ENCODE results near the gene EML6.

EML6 gene

DNA sequence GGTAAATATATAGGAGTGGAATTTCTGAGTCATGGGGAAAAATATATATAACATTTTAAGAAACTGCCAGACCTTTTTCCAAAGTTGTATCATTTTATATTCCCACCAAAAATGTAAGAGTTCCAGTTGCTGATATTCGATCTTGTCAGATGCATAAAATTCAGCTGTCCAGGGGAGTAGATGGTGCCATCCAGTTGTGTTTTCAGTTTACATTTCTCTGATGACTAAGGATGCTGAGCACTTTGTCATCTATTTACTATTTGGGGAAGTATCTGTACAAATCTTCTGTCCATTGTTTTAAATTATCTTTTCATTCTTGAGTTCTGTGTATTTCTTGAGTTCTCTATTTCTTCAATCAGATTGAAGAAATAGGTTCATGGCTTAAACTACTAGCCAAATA lies 200.7 kb downstream of the EML6 start:
- no peak overlapping the region for H3K4me3 ChIP-seq (ENCODE audit: low read length)
- no peak overlapping the region for H2AFZ ChIP-seq (ENCODE audit: low read depth, low read length)
- peaks cover 7% of the 10 kb centered on the region for H3K4me1 ChIP-seq (ENCODE audit: low read length)
- TF ChIP-seq, protein P1, sequence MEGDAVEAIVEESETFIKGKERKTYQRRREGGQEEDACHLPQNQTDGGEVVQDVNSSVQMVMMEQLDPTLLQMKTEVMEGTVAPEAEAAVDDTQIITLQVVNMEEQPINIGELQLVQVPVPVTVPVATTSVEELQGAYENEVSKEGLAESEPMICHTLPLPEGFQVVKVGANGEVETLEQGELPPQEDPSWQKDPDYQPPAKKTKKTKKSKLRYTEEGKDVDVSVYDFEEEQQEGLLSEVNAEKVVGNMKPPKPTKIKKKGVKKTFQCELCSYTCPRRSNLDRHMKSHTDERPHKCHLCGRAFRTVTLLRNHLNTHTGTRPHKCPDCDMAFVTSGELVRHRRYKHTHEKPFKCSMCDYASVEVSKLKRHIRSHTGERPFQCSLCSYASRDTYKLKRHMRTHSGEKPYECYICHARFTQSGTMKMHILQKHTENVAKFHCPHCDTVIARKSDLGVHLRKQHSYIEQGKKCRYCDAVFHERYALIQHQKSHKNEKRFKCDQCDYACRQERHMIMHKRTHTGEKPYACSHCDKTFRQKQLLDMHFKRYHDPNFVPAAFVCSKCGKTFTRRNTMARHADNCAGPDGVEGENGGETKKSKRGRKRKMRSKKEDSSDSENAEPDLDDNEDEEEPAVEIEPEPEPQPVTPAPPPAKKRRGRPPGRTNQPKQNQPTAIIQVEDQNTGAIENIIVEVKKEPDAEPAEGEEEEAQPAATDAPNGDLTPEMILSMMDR (IDR thresholded peaks at IDR 0.05; ENCODE audit: low read depth, low read length): no peak
- TF ChIP-seq EZH2phosphoT487 (IDR thresholded peaks at IDR 0.05; ENCODE audit: low read depth): no peak
- H3K9ac ChIP-seq (ENCODE audit: low read length): no peak overlapping the region
- no peaks in the 10 kb centered on the region for H3K79me2 ChIP-seq (ENCODE audit: low read length)
- H3K9me3 ChIP-seq (ENCODE audit: insufficient read depth, low read length): peaks cover 10% of the 10 kb centered on the region; the same call in 1 of the 2 replicates
- peaks cover 64% of the 10 kb centered on the region for H3K27me3 ChIP-seq (ENCODE audit: low read depth, low read length)
- no peak overlapping the region for H3K27ac ChIP-seq (ENCODE audit: low read length)
- no peak overlapping the region for H3K4me2 ChIP-seq (ENCODE audit: low read length)
- no peaks in the 10 kb centered on the region for H3K36me3 ChIP-seq (replicated peaks; ENCODE audit: low read depth, low read length)
- no peaks in the 10 kb centered on the region for H4K20me1 ChIP-seq (ENCODE audit: insufficient read depth, low read length)

DNA sequence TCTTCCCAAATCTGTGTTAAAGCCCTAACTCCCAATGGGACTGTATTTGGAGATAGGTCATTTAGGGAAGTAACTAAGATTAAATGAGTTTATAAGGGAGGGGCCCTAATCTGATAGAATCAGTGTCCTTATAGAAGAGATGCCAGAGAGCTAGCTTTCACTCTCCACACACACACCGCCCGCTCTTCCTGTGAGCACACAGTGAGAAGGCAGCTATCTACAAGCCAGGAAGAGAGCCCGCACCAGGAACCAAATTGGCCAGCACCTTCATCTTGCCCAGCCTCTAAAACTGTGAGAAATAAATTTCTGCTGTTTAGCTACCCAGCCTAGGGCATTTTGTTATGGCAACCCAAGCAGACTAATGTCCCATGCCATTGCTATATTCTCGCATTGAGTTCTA lies 201.6 kb downstream of the EML6 start:
- TF ChIP-seq, protein P1 (IDR thresholded peaks at IDR 0.05; ENCODE audit: low read depth, low read length): no peak
- TF ChIP-seq EZH2phosphoT487 (IDR thresholded peaks at IDR 0.05; ENCODE audit: low read depth): no peak
- H4K20me1 ChIP-seq (ENCODE audit: insufficient read depth, low read length): no peaks in the 10 kb centered on the region
- H3K27me3 ChIP-seq (ENCODE audit: low read depth, low read length): peaks cover 58% of the 10 kb centered on the region
- no peaks in the 10 kb centered on the region for H3K36me3 ChIP-seq (replicated peaks; ENCODE audit: low read depth, low read length)
- no peak overlapping the region for H2AFZ ChIP-seq (ENCODE audit: low read depth, low read length)
- peaks cover 5% of the 10 kb centered on the region for H3K4me1 ChIP-seq (ENCODE audit: low read length)
- H3K4me3 ChIP-seq (ENCODE audit: low read length): no peak overlapping the region
- no peak overlapping the region for H3K9ac ChIP-seq (ENCODE audit: low read length)
- H3K4me2 ChIP-seq (ENCODE audit: low read length): no peak overlapping the region
- H3K27ac ChIP-seq (ENCODE audit: low read length): no peak overlapping the region
- peaks cover 10% of the 10 kb centered on the region; the same call in 1 of the 2 replicates for H3K9me3 ChIP-seq (ENCODE audit: insufficient read depth, low read length)
- no peaks in the 10 kb centered on the region for H3K79me2 ChIP-seq (ENCODE audit: low read length)

DNA sequence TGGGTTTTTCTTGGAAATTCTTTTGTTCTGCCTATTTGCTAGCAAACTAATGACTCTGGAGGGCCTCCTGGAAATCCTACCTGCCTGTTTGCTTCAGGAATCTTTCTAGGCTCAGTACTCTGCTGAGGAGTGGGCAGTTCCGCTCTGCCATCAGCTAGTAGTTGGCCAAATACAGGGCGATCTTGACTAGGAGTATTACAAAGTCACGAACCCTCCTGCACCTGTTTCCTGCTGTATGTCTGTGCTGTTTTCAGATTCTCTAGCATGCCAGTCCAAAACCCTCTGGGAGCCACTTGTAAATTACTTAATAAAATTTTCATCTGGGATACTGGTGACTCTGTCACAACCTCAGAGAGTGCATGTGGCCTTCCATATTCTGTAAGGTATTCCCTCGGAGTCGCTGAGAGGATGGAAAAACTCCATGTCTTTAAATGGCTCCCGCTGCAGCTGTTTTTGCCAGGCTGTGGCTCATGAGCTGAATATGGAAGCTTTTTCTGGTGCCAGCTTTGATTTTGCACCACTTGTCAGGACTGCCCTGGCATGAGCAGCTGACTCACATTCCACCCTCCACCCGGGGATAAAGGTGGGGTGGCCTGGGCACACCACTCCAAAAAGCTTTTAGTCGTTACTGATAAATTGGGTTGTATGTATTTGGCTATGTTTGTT lies 203.8 kb downstream of the EML6 start:
- Histone ChIP-seq H3K9ac (ENCODE audit: low read length) (no peak overlapping the region), H3K4me3 (ENCODE audit: low read length) (no peak overlapping the region), H3K79me2 (ENCODE audit: low read length) (no peaks in the 10 kb centered on the region), H3K9me3 (ENCODE audit: insufficient read depth, low read length) (no peaks in the 10 kb centered on the region), H3K4me2 (ENCODE audit: low read length) (no peak overlapping the region), H4K20me1 (ENCODE audit: insufficient read depth, low read length) (no peaks in the 10 kb centered on the region), H2AFZ (ENCODE audit: low read depth, low read length) (no peak overlapping the region), H3K27me3 (ENCODE audit: low read depth, low read length) (peaks cover 37% of the 10 kb centered on the region), H3K36me3 (replicated peaks; ENCODE audit: low read depth, low read length) (no peaks in the 10 kb centered on the region), H3K4me1 (ENCODE audit: low read length) (peaks cover 21% of the 10 kb centered on the region), H3K27ac (ENCODE audit: low read length) (no peak overlapping the region)
- TF ChIP-seq, protein P1 (IDR thresholded peaks at IDR 0.05; ENCODE audit: low read depth, low read length): no peak
- TF ChIP-seq EZH2phosphoT487 (IDR thresholded peaks at IDR 0.05; ENCODE audit: low read depth): no peak

DNA sequence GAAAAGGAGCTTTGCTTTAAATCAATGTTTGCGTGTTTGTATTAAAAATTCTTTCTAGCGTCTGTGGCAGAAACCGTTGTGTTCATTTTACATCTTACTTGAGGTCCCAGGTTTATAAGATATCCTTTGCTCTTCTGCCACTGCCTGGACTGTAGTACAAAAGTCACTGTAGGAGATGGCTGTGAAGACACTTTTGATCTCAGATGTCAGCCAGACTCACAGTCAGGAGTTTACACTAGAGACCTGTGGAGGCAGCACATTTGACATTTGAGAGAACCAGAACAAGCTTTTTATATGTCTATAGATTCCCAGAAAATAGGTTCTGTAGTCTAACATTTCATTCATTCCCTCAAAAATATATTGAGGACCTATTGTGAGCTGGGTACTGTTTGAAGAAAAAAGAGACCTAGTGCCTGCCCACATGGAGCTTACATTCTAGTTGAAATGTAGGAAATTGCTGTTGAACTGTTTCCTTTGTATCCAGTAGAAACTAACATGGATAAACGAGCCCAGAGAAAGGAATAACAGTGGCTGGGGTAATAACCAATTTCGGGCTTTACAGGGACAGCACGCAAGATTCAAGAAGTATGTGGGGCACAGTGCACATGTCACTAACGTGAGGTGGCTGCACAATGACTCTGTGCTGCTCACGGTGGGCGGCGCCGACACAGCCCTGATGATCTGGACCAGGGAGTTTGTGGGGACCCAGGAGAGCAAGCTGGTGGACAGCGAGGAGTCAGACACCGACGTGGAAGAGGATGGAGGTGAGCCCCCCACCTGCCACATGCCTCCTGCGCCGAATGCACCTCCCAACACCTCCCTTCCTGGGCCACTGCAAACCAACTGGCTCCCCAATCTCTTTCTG lies 204.5 kb downstream of the EML6 start:
- H3K9me3 ChIP-seq (ENCODE audit: insufficient read depth, low read length): no peaks in the 10 kb centered on the region
- no peak for TF ChIP-seq EZH2phosphoT487 (IDR thresholded peaks at IDR 0.05; ENCODE audit: low read depth)
- TF ChIP-seq, protein P1 (IDR thresholded peaks at IDR 0.05; ENCODE audit: low read depth, low read length): no peak
- no peak overlapping the region for H3K4me2 ChIP-seq (ENCODE audit: low read length)
- no peak overlapping the region for H2AFZ ChIP-seq (ENCODE audit: low read depth, low read length)
- no peak overlapping the region for H3K27ac ChIP-seq (ENCODE audit: low read length)
- no peak overlapping the region for H3K4me3 ChIP-seq (ENCODE audit: low read length)
- H3K9ac ChIP-seq (ENCODE audit: low read length): no peak overlapping the region
- H3K79me2 ChIP-seq (ENCODE audit: low read length): no peaks in the 10 kb centered on the region
- H3K4me1 ChIP-seq (ENCODE audit: low read length): peaks cover 23% of the 10 kb centered on the region
- no peaks in the 10 kb centered on the region for H4K20me1 ChIP-seq (ENCODE audit: insufficient read depth, low read length)
- no peaks in the 10 kb centered on the region for H3K36me3 ChIP-seq (replicated peaks; ENCODE audit: low read depth, low read length)
- peaks cover 33% of the 10 kb centered on the region for H3K27me3 ChIP-seq (ENCODE audit: low read depth, low read length)
